GM12873 (cell line): Measurements from ENCODE around the gene RNFT2.

Experiments
- TF ChIP-seq, protein P1 (sequence below): IDR thresholded peaks from 2 replicates; pipeline ENCODE4 v1.5.1; 2012; ENCODE audit warnings: low read depth, mild to moderate bottlenecking, moderate library complexity, low read length, control low read depth; ENCODE audit not compliant: insufficient read depth; ENCODE audit errors: missing control alignments

RNFT2 gene

GRCh38 chr12:116712458-116713303 is 25.4 kb upstream of the RNFT2 start:
- TF ChIP-seq, protein P1, sequence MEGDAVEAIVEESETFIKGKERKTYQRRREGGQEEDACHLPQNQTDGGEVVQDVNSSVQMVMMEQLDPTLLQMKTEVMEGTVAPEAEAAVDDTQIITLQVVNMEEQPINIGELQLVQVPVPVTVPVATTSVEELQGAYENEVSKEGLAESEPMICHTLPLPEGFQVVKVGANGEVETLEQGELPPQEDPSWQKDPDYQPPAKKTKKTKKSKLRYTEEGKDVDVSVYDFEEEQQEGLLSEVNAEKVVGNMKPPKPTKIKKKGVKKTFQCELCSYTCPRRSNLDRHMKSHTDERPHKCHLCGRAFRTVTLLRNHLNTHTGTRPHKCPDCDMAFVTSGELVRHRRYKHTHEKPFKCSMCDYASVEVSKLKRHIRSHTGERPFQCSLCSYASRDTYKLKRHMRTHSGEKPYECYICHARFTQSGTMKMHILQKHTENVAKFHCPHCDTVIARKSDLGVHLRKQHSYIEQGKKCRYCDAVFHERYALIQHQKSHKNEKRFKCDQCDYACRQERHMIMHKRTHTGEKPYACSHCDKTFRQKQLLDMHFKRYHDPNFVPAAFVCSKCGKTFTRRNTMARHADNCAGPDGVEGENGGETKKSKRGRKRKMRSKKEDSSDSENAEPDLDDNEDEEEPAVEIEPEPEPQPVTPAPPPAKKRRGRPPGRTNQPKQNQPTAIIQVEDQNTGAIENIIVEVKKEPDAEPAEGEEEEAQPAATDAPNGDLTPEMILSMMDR: no peak

DNA sequence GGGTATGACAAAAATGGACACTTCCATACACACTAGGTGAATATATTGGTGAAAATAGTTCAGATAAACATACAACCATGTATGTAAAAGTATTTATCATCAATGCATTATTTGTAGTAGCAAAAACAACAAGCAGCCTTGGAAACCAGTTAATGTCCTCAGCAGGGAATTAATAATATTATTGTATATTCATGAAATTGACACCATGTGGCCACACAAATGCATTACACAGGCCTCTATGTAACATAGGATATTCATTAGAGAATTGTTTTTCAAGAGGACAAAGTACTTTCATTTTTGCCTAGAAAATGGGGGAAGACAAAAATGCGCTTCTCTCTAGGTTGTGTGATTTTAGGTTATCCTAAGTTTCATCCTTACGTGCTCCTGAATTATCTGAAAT is 24.6 kb upstream of the RNFT2 start:
- TF ChIP-seq, protein P1: no peak

DNA sequence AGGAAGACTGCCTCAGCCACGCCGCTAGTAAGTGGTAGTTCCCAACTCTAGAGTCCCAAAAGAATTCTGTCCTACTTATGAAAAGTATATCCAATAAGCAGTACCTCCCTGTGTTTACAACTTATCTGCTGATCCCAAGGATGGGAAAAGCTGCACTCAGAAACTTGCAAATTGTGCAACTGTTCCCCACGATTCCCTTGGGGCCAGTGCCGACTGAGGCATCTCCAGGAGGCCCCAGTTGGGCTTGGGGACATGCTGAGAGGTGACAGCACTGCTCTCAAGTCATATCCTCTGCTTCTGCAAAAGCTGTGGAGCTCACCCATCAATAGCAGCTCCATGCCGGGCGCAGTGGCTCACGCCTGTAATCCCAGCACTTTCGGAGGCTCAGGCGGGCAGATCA is 23.9 kb upstream of the RNFT2 start:
- TF ChIP-seq, protein P1: no peak

GRCh38 chr12:116717466-116718437 is 20.4 kb upstream of the RNFT2 start:
- TF ChIP-seq, protein P1: no peak

GRCh38 chr12:116718655-116719454 is 19.3 kb upstream of the RNFT2 start:
- TF ChIP-seq, protein P1: no peak

- TF ChIP-seq, protein P1: no peak
These were observed 18.2 kb upstream of the RNFT2 start for GRCh38 chr12:116719731-116720528.
